ENCODE data around the gene PPP1R12A. TPM values are rescaled to one million over a fixed set of nuclear protein-coding genes. Genes with fewer than 3 reads are reported as not detected.
"Not testable (repeated sequence)": the region's sequence is repeated elsewhere in the genome, so short reads cannot be mapped to it uniquely, and the experiment has no call there.

PPP1R12A gene
- total and polyA plus RNA-seq, 9 donors, result 28.9 to 104 (median 75.3) TPM

DNA sequence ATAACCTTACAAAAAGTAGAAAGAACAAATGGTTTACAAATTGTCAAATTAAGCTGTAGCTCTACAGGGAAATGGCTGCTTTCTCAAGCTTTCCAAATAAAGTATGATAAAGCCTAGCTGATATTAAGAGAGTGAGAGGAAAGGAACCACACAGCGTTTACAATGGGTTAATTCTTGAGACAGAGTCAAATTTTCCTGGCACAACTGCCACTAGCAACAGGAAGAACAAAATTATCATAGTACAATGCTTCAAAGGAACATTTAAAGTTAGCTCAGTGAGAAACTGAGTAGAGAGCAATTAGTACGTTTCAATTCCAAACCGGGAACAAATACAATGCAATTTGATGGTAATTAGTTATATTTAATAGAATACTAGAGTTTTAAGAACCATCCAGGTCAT is 116.0 kb downstream of the PPP1R12A start:
- H3K4me1 ChIP-seq (ENCODE audit: insufficient read depth), result peaks cover 2% of the 10 kb centered on the region
- H3K36me3 ChIP-seq, result no peaks in the 10 kb centered on the region
- intact Hi-C loops (cut with DNase I), result no loop called here
- 3% methylated on average over 3 of the region's 3 CpGs for WGBS, 3 donors
- H3K27ac ChIP-seq, result peak overlapping the region in 1 of 2 donors; percentile 26
- H3K27me3 ChIP-seq, result no peaks in the 10 kb centered on the region
- no peaks in the 10 kb centered on the region for H3K9me3 ChIP-seq
- H3K4me3 ChIP-seq, result no peak overlapping the region
- TF ChIP-seq POLR2A (IDR thresholded peaks at IDR 0.05), result no peak
- TF ChIP-seq EP300 (IDR thresholded peaks at IDR 0.05), result no peak
- no peak for TF ChIP-seq CTCF (IDR thresholded peaks at IDR 0.05)
- DNase-seq, result no peak

DNA sequence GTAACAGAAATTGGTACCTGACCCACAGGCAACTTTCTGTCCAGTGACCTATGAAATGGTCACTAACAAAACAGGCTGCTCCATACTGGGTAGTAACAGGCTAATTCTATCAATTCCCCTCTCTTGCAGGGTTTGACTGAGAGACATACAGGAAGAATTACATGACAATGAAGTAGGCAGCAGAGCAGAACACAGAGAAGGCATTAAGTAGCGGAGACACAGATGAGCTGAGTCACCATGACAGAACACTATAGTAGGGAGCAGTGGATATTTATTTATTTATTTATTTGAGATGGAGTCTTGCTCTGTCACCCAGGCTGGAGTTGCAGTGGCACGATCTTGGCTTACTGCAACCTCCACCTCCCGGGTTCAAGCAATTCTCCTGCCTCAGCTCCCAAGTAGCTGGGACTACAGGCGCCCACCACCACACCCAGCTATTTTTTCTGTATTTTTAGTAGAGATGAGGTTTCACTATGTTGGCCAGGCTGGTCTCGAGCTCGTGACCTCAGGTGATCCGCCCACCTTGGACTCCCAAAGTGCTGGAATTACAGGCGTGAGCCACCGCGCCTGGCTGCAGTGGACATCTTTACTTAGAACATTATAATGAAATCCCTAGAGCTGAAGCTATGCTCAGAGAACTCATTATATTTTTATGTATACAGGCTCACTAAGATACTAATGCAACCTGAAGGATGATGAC is 150.4 kb downstream of the PPP1R12A start:
- H3K9me3 ChIP-seq; intact Hi-C loops (cut with DNase I); H3K27ac ChIP-seq; DNase-seq; H3K36me3 ChIP-seq; H3K4me3 ChIP-seq; H3K4me1 ChIP-seq (ENCODE audit: insufficient read depth); H3K27me3 ChIP-seq: not testable (repeated sequence)
- WGBS, 3 donors, result 96 to 98% (median 98%) methylated on average over 10 of the region's 10 CpGs

DNA sequence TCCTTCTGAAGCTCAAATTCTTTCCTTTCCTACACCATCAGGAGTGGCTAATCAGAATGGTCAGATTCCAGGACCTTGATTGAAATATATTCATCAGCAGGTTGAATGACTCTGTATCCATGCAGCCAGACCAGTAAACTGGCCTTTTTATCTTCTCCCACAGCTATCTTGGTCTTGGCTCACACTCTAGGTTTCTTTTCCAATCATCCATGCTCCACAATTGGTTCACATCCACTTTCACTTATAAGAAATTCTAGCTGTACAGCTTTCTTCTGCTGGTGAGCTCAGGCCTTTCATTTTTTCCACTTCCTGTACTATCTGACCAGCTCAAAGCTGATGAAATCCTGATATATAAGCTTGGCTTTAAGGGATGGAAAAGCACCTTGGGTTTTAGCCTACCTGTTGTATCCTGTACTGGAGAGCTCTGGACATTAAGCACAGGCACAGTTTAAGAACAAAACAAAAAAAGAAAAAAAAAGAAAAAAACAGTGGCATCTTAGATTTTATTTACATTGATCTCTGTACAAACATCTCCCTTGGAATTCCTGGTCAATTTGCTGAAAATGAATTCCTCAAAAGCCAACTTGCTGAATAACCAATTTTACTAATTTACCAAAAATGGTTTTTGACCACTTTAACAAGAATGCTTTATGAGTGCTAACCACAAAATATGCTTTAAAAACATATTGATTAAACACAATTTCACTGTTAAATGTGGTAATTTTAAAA is 152.6 kb downstream of the PPP1R12A start:
- Histone ChIP-seq H3K36me3 (no peaks in the 10 kb centered on the region), H3K9me3 (no peaks in the 10 kb centered on the region), H3K27me3 (no peaks in the 10 kb centered on the region), H3K4me1 (ENCODE audit: insufficient read depth) (peaks cover 3% of the 10 kb centered on the region), H3K27ac (no peak overlapping the region), H3K4me3 (no peak overlapping the region)
- intact Hi-C loops (cut with DNase I), result no loop called here
- TF ChIP-seq POLR2A (IDR thresholded peaks at IDR 0.05), result no peak
- TF ChIP-seq CTCF (IDR thresholded peaks at IDR 0.05), result no peak
- TF ChIP-seq EP300 (IDR thresholded peaks at IDR 0.05), result no peak
- DNase-seq, result no peak

DNA sequence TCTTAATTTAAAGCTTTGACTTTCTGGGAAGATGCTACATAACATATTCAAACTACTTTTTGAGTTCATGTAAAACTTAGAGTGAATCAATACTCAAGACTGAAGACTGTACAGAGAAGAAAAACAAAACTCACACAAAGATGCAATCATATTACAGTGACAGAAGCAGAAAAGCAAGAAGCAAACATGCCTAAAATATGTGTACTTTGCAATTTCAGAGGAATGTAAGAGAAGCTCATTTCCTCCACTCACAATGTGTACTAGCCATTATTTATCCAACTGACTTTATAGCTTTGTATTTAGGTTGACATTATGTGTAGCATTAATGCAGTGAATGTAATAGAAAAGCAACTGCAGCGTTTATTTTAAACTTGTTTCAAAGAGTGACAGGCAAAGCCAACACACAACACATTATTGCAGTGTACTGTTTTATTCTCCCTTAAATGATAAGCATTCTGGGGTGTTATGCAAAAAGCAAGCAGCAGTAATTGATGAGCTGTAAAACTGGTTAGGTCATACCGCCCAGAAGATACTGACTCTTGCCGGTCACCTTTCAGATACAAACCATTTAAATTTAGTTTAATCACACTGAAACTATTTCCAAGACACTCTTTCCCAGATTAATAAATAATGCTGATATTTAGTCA is 156.0 kb downstream of the PPP1R12A start:
- no peaks in the 10 kb centered on the region for H3K36me3 ChIP-seq
- H3K9me3 ChIP-seq, result no peaks in the 10 kb centered on the region
- 47 to 69% (median 69%) methylated on average over 3 of the region's 3 CpGs for WGBS, 3 donors
- intact Hi-C loops (cut with DNase I), result no loop called here
- H3K27me3 ChIP-seq, result no peaks in the 10 kb centered on the region
- no peak for TF ChIP-seq EP300 (IDR thresholded peaks at IDR 0.05)
- TF ChIP-seq CTCF (IDR thresholded peaks at IDR 0.05), result no peak
- TF ChIP-seq POLR2A (IDR thresholded peaks at IDR 0.05), result no peak
- H3K27ac ChIP-seq, result no peak overlapping the region
- peaks cover 3% of the 10 kb centered on the region for H3K4me1 ChIP-seq (ENCODE audit: insufficient read depth)
- H3K4me3 ChIP-seq, result no peak overlapping the region
- DNase-seq, result no peak

- DNase-seq, result no peak
- TF ChIP-seq CTCF (IDR thresholded peaks at IDR 0.05) (no peak), POLR2A (IDR thresholded peaks at IDR 0.05) (no peak), EP300 (IDR thresholded peaks at IDR 0.05) (no peak)
- no peaks in the 10 kb centered on the region for H3K9me3 ChIP-seq
- intact Hi-C loops (cut with DNase I), result no loop called here
- H3K4me3 ChIP-seq, result no peak overlapping the region
- no peak overlapping the region for H3K27ac ChIP-seq
- H3K36me3 ChIP-seq, result no peaks in the 10 kb centered on the region
- 10 to 28% (median 13%) methylated on average over 1 of the region's 1 CpG for WGBS, 3 donors
- H3K27me3 ChIP-seq, result no peaks in the 10 kb centered on the region
- H3K4me1 ChIP-seq (ENCODE audit: insufficient read depth), result no peaks in the 10 kb centered on the region
Measured at GRCh38 chr12:79776111-79776510, 158.8 kb downstream of the PPP1R12A start.
